Uterine smooth muscle cell (primary cell): ENCODE results near the gene MCCC2. TPM values are rescaled to one million over a fixed set of nuclear protein-coding genes. Genes with fewer than 3 reads are reported as not detected.

Source experiments
- total RNA-seq: library from RNA; depleted of rRNA; stranded (reverse); fragments of >200 nt; gene quantifications from 2 replicates; pipeline ENCODE4 v1.2.3, GENCODE V29; 2014

The MCCC2 gene
- total RNA-seq = 10.6 and 20.1 TPM in 2 replicates

GRCh38 chr5:71586941-71587765 lies at the start of gene MCCC2:
MCCC2 (plus strand) TSS chr5:71587340; CDS start chr5:71587426, 86 bp downstream.

Other genes starting within 250 kb of the MCCC2 start
- gene BDP1, start 131.7 kb upstream of the MCCC2 start, total RNA-seq = 31.7 and 32.8 TPM in 2 replicates
- not detected in 2 replicates for gene CARTPT, start 131.9 kb downstream of the MCCC2 start, total RNA-seq